Ishikawa (cell line): Measurements from ENCODE around the gene PRXL2B.

ENCODE experiments used
- CEBPB ChIP-seq: IDR thresholded peaks from 2 replicates; pipeline ENCODE4 v1.6.1; 2012
- CREB1 ChIP-seq: IDR thresholded peaks from 2 replicates; pipeline ENCODE4 v1.6.1; 2012; ENCODE audit warnings: low read depth
- EGR1 ChIP-seq: IDR thresholded peaks from 2 replicates; pipeline ENCODE4 v1.6.1; 2012
- EP300 ChIP-seq: IDR thresholded peaks from 2 replicates; pipeline ENCODE4 v1.6.1; 2012; ENCODE audit warnings: borderline replicate concordance
- FOXM1 ChIP-seq: IDR thresholded peaks from 2 replicates; pipeline ENCODE4 v1.6.1; 2012; ENCODE audit warnings: low read depth, borderline replicate concordance
- MAX ChIP-seq: IDR thresholded peaks from 2 replicates; pipeline ENCODE4 v1.6.1; 2012
- NFIC ChIP-seq: IDR thresholded peaks from 2 replicates; pipeline ENCODE4 v1.6.1; 2012
- RAD21 ChIP-seq: IDR thresholded peaks from 2 replicates; pipeline ENCODE4 v1.6.1; 2012; ENCODE audit warnings: low read depth
- REST ChIP-seq: IDR thresholded peaks from 2 replicates; pipeline ENCODE4 v1.6.1; 2012; ENCODE audit warnings: low read depth, mild to moderate bottlenecking
- TAF1 ChIP-seq: IDR thresholded peaks from 2 replicates; pipeline ENCODE4 v1.6.1; 2012; ENCODE audit warnings: low read depth, mild to moderate bottlenecking
- TCF12 ChIP-seq: IDR thresholded peaks from 2 replicates; pipeline ENCODE4 v1.6.1; 2012; ENCODE audit warnings: low read depth
- TEAD4 ChIP-seq: IDR thresholded peaks from 2 replicates; pipeline ENCODE4 v1.6.1; 2012
- USF1 ChIP-seq: IDR thresholded peaks from 2 replicates; pipeline ENCODE4 v1.6.1; 2012
- YY1 ChIP-seq: IDR thresholded peaks from 2 replicates; pipeline ENCODE4 v1.6.1; 2012; ENCODE audit warnings: low read depth
- ZBTB7A ChIP-seq: IDR thresholded peaks from 2 replicates; pipeline ENCODE4 v1.6.1; 2012; ENCODE audit warnings: low read depth

The PRXL2B gene

GRCh38 chr1:2586154-2587070, at the start of gene PRXL2B:
TSS of gene PRXL2B (plus strand) at chr1:2586777. CDS start at chr1:2586886, 109 bp downstream.
- TF ChIP-seq YY1 (peak; percentile 85), RAD21 (no peak), CREB1 (no peak), FOXM1 (no peak), NFIC (peak; percentile 31; the same call in 1 of the 2 replicates), USF1 (no peak), TAF1 (peak; percentile 22; the same call in 1 of the 2 replicates), REST (peak; percentile 43), TEAD4 (peak; percentile 58), TCF12 (no peak), CEBPB (no peak), EGR1 (0 out of 2 replicates have a peak, but pooled peaks have one; percentile 15), ZBTB7A (peak; percentile 99), EP300 (no peak), MAX (peak; percentile 86)

GRCh38 chr1:2537784-2538115, 48.8 kb upstream of the PRXL2B start:
- TF ChIP-seq ZBTB7A (no peak), YY1 (no peak), EP300 (no peak), RAD21 (no peak), TAF1 (no peak), CEBPB (no peak), FOXM1 (no peak), CREB1 (no peak), TEAD4 (no peak)

GRCh38 chr1:2538376-2538775, 48.2 kb upstream of the PRXL2B start:
- TF ChIP-seq FOXM1 (no peak), CEBPB (no peak), RAD21 (no peak)

- TF ChIP-seq RAD21 = no peak
Observed at GRCh38 chr1:2538872-2539271, 47.7 kb upstream of the PRXL2B start.

GRCh38 chr1:2539312-2539907, 47.2 kb upstream of the PRXL2B start:
- TF ChIP-seq RAD21 (peak; percentile 13; the same call in 1 of the 2 replicates), CREB1 (no peak)

GRCh38 chr1:2540816-2541492, 45.6 kb upstream of the PRXL2B start:
- TF ChIP-seq TCF12 (no peak), REST (no peak), CREB1 (no peak), MAX (no peak), YY1 (no peak), TAF1 (no peak), TEAD4 (no peak), NFIC (no peak), CEBPB (no peak), ZBTB7A (no peak)
